GM21786 (cell line): Measurements from ENCODE around the gene FXR2.
"Not testable (repeated sequence)": the region's sequence is repeated elsewhere in the genome, so short reads cannot be mapped to it uniquely, and the experiment has no call there.

Experiments
- ATAC-seq: cut with Tn5 transposase; IDR thresholded peaks from one replicate; pipeline ENCODE4 v1.9.1; 2021; ENCODE audit not compliant: unreplicated experiment

The FXR2 gene

GRCh38 chr17:7614425-7615264 is at the start of gene FXR2:
FXR2 (minus strand) TSS chr17:7614897; CDS start chr17:7614532, 365 bp downstream.
- peak; percentile 80 for ATAC-seq

GRCh38 chr17:7656958-7657609 is 42.4 kb upstream of the FXR2 start:
- ATAC-seq = no peak

GRCh38 chr17:7655541-7655840 is 40.8 kb upstream of the FXR2 start:
- no peak for ATAC-seq

GRCh38 chr17:7654832-7655540 is 40.3 kb upstream of the FXR2 start:
- no peak for ATAC-seq

GRCh38 chr17:7652388-7653356 is 38.0 kb upstream of the FXR2 start:
- ATAC-seq = no peak

GRCh38 chr17:7651665-7652387 is 37.1 kb upstream of the FXR2 start:
- ATAC-seq = no peak

- no peak for ATAC-seq
These were observed 36.5 kb upstream of the FXR2 start for GRCh38 chr17:7651097-7651664.

- ATAC-seq = no peak
These were observed 35.9 kb upstream of the FXR2 start, which contains the start of gene ATP1B2 for GRCh38 chr17:7650509-7651096. ATP1B2 (plus strand) TSS chr17:7650926; CDS start chr17:7651519, 593 bp downstream.

GRCh38 chr17:7647018-7647417 is 32.3 kb upstream of the FXR2 start:
- no peak for ATAC-seq

- ATAC-seq = no peak
These were observed 31.8 kb upstream of the FXR2 start for GRCh38 chr17:7646457-7646856.

- ATAC-seq = no peak
These were observed 30.1 kb upstream of the FXR2 start for GRCh38 chr17:7644775-7645174.

- not testable (repeated sequence) for ATAC-seq
These were observed 26.9 kb upstream of the FXR2 start for GRCh38 chr17:7641635-7642034.

- ATAC-seq = no peak
These were observed 26.1 kb upstream of the FXR2 start for GRCh38 chr17:7640783-7641182.

- no peak for ATAC-seq
These were observed 21.5 kb upstream of the FXR2 start for GRCh38 chr17:7636163-7636562.

- no peak for ATAC-seq
These were observed 19.7 kb upstream of the FXR2 start for GRCh38 chr17:7634384-7634783.

- no peak for ATAC-seq
These were observed 18.4 kb upstream of the FXR2 start for GRCh38 chr17:7633093-7633492.

GRCh38 chr17:7632492-7632894 is 17.8 kb upstream of the FXR2 start:
- no peak for ATAC-seq

- ATAC-seq = no peak
These were observed 17.0 kb upstream of the FXR2 start for GRCh38 chr17:7631398-7632380.
